Middle frontal gyrus (tissue), 1 donor: ENCODE results near the gene SCTR.
A peak's percentile ranks its signal among the peaks of the same experiment; 100 is the strongest.
"Not testable (repeated sequence)": the region's sequence is repeated elsewhere in the genome, so short reads cannot be mapped to it uniquely, and the experiment has no call there.

Source experiments
- DNase-seq: peaks from one replicate; pipeline ENCODE4 v3.0.0-alpha.2; 2015; ENCODE audit warnings: low spot score; ENCODE audit errors: extremely low spot score

SCTR gene

DNA sequence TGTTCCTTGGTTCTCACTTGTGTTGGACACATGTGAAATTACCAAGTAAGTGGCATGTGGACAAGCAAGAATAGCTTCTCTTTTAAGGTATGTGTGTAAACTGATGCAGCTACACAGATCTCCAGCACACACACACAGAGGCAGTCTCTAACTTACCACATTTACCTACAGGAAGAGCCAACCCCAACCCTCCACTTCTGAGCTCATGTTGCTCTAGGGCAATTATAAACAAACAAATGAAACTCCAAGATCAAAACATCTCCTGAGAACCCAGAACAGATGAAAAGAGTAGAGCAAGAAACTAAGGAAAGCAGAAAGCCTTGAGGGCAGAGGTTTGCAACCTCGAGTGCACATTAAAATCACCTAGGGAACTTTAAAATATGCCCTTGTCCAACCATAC, 108.7 kb downstream of the SCTR start:
- DNase-seq = no peak

DNA sequence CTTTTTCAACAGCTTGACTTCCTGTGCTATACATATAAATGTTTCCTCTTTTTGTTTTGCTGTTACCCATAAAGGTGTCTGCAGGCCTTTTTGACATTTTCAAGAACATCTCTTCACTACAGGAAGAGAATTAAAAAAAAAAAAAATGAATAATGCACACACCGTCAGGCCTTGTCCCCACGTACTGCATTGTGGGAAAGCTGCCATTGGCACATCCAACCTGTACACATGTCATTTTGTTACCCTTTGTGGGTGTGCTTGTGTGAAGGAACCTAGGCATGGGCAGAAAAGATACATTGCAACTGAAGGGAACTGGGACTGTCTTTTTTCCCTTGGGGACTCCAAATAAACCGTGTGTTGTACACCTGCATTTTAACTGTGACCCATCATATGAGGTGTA, 109.4 kb downstream of the SCTR start:
- no peak for DNase-seq

DNA sequence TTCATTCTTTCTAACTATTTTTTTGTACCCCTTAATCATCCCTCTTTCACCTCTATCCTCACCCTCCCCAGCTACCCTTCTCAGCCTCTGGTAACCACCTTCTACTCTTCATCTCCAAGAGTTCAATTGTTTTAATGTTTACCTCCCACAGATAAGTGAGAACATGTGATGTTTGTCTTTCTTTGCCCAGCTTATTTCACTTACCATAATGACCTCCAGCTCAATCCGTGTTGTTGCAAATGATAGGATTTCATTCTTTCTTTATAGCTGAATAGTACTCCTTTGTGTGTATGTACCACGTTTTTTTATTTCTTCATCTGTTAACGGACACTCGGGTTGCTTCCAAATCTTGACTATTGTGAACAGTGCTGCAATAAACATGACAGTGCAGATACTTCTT, 114.8 kb downstream of the SCTR start:
- DNase-seq = no peak

DNA sequence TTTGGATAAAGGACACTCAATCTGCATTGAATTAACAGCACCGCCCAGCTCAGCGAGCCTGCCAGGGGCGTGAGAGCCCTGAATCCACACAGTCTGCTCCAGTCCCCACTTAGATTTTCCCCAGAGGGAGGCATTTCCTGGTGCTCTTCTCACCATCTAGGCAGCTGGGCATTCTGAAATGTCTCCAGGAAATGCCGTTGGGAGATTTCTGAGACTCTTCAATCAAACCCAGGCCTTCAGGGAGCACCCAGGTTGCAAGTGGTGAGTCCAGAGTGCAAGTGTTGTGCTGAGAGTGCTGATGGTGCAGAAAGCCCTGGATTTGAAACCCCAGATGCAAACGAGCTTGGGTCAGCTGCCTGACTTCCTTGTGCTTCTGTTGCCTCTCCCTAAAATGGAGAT, 116.1 kb downstream of the SCTR start:
- DNase-seq = no peak

DNA sequence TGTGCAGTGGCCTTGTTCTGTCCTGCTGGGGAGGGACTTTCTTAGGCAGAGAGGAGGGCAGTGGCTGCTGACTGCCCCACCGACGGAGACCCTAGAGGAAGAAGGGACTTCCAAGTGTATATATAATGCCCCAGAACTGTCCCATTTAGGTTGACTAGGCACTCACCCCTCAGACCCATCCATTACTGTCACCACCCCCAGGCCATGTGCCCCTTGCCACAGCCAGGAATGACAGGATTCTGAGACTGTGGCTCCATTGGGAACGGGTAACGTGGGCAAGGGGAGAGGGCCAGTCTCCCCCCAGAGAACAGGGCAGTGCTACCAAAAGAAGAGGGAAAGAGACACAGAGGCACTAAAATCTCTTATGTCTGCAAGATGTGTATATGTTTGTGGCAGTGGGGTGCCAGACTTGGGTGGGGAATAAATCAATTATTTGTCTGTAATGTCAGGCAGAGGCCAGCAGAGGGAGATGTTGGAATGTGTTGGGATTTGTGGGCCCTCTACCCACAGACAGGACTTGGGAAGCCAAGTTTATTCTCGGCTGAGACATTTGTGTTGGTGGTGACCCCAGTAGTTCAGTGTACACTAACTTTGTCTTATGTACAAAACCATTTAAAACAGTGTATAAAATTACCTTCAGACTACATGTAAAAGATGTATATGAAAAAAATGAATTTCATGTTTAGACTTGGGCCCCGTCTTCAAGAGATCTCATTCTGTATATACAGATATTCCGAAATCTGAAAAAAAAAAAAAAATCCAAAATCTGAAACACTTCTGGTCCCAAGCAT, 116.7 kb downstream of the SCTR start:
- DNase-seq = peak; percentile 48

DNA sequence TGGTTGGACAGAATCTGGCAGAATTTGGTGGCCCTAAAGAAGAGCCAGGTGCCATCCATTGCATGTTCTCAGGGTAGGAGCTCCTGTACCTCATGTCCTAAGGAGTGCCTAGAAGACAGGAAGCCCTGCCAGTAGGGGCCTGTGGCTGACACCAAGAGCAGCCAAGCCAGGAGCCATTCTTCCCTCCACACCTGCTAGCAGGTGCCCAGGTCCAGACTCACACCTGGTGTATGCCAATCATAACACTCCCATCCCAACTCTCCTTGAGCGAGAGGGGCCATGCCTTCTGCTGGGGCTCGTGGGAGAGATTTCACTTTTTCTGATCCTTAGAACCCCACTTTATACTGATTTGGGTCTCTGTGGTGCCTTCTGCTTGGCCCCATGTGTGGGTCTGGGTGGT, 119.1 kb downstream of the SCTR start:
- no peak for DNase-seq

DNA sequence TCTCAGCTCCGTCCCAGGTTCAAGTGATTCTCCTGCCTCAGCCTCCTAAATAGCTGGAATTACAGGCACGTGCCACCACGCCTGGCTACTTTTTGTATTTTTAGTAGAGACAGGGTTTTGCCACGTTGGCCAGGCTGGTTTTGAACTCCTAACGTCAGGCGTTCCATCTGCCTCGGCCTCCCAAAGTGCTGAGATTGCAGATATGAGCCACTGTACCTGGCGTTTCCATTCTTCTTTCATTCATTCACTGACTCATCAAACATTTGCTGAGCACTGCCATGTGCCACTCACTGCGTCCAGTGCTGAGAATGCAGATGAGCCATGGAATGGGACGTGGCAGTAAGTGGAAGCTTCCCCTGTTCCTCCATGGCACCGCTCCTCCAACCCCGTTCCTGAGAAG, 120.7 kb downstream of the SCTR start:
- DNase-seq = not testable (repeated sequence)

DNA sequence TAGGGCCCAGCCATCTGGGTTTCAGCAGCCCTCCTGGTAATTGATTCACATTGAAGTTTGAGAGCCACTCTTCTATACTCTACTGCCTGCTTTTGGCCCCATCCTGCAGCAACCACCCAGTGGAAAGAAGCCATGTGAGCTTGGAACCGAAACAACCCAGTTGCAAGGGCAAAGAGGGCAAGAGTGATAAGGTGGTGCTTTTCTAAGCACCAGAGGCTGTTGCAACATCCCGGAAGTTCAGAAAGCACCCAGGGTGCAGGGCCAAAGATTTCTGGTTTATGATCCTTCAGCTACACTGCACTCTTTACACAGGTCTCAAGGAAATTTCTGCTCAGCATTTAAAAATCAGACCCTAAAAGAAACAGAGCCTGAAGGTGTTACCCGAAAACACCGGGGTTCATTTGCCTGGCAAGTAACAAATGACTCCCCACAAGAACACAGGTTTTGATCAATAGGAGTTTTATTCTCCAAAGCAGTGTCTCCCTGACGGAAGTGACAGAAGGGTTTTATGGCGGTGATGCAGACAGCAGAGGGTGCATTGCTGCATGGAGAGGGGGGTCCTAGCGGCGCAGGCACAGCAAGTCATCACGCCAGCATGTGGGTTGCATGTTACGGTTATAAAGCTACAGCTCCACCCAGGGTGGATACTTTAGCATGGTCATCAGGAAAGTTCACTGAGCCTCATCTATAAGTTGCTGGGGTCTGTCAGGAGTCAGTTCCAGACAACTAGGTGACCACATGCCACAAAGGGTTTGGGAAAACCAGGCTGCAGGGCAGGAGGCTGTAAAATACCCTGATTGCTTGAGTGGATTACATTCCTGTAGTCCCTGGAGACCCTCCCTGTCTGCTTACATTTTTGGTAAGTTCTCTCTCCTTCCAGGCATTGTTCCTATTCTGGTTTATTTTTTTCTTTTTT, 121.4 kb downstream of the SCTR start:
- no peak for DNase-seq

DNA sequence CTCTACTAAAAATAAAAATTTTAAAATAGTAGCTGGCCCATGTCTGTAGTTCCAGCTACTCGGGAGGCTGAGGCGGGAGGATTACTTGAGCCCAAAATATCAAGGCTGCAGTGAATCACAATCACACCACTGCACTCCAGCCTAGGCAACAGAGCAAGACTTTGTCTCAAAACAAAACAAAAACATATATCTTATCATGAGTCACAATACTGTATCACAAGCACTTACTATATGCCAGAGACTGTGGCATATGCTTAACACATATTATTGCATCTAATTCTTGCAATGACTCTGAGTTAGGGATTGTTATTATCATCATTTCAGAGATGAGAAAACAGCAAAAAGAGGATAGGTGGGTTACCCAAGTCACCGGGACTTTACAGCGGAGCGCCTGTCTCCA, 122.2 kb downstream of the SCTR start:
- DNase-seq = no peak

DNA sequence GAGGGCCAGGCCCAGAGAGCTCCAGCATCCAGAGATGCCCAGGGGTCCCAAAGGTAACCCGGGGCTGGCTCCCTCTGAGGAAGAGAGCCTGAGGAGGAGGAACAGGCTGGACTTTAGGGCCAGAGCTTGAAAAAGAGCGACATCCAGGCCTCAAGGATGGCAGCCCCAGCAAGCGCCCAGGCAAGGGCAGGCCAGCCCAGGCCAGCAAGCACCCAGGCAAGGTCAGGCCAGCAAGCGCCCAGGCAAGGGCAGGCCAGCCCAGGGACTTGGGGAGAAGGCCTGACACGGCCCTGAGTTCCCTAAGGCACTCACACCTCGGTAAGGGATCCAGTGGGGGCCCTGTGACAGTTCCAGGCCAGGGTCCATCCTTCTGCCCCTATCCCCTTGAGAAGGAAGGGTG, 127.1 kb downstream of the SCTR start:
- no peak for DNase-seq

DNA sequence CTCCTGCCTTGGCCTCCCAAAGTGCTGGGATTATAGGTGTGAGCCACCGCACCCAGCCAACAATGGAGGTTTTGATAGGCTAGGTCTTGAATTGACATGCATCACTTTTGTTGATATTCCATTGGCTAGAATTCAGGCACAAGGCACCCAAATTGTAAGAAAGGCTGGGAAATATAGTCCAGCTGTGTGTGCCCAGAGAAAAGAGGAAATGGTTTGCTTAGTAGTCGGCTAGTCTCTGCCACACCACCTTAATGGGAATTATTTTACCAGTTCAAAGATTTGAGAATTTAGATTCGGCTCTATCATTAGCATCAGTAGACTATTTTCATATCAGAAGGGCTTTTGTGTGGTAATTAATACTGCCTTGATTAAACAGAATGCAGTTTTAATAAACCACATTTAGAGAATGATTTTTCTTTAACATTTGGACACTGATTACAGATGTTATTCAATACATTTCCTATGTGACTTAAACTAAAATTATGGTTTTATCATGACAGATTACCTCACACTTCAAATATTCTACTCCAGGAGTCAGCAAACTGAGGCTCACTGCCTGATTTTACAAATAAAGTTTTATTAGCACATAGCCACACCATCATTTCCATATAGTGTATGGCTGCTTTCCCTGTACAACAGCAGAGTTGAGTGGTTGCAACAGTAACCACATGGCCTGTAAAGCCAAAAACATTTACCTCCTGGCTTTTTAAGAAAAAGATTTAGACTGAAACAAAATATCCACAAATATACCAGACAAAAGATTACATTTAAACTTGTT, 130.1 kb downstream of the SCTR start:
- DNase-seq = no peak
